ENCODE data around the gene SLC38A4. TPM values are rescaled to one million over a fixed set of nuclear protein-coding genes. Genes with fewer than 3 reads are reported as not detected.

SLC38A4 gene
- total and polyA plus RNA-seq, 2 experiments from 2014 or later: 0.36 to 0.54 TPM

- peak overlapping the region; percentile 54 for H3K27ac ChIP-seq
- H3K79me2 ChIP-seq (ENCODE audit: insufficient read depth): no peaks in the 10 kb centered on the region
- peak; percentile 9 for DNase-seq
- no peaks in the 10 kb centered on the region for H3K36me3 ChIP-seq (ENCODE audit: low read depth)
- H3K4me2 ChIP-seq (ENCODE audit: unreplicated experiment): peak overlapping the region; percentile 19
- H3F3A ChIP-seq (ENCODE audit: insufficient read depth): peaks cover 19% of the 10 kb centered on the region
- no peaks in the 10 kb centered on the region; the same call in 1 of the 2 replicates for H3K9me2 ChIP-seq (ENCODE audit: insufficient read depth)
- H4K20me1 ChIP-seq (ENCODE audit: insufficient read depth): no peaks in the 10 kb centered on the region
- no peaks in the 10 kb centered on the region for H3K27me3 ChIP-seq (replicated peaks; ENCODE audit: insufficient read depth)
- 79 to 80% methylated on average over 5 of the region's 5 CpGs for whole genome bisulfite sequencing, 2 experiments (ENCODE audit: low coverage in 1 of 2, low lambda C conversion rate in 2 of 2, missing lambda C conversion rate in 2 of 2)
- H3K4me3 ChIP-seq: no peak overlapping the region
- in situ Hi-C loops (cut with MboI): no loop called here
- H2AFZ ChIP-seq: no peak overlapping the region
- H3K4me1 ChIP-seq (ENCODE audit: insufficient read depth): peaks cover 46% of the 10 kb centered on the region
- TF ChIP-seq EZH2 (IDR thresholded peaks at IDR 0.05; ENCODE audit: insufficient read depth, poor library complexity, severe bottlenecking) (no peak), EZH2phosphoT487 (IDR thresholded peaks at IDR 0.05; ENCODE audit: insufficient read depth, low read depth) (no peak)
- no peaks in the 10 kb centered on the region for H3K9me3 ChIP-seq (ENCODE audit: low read depth)
- H3K9ac ChIP-seq: no peak overlapping the region
Observed at GRCh38 chr12:46787496-46788055, 38.2 kb downstream of the SLC38A4 start.

GRCh38 chr12:46786774-46787173 is 39.0 kb downstream of the SLC38A4 start:
- H3K9me3 ChIP-seq (ENCODE audit: low read depth): no peaks in the 10 kb centered on the region
- no peak overlapping the region for H3K9ac ChIP-seq
- no peaks in the 10 kb centered on the region for H3K79me2 ChIP-seq (ENCODE audit: insufficient read depth)
- H3K4me3 ChIP-seq: no peak overlapping the region
- in situ Hi-C loops (cut with MboI): no loop called here
- H3F3A ChIP-seq (ENCODE audit: insufficient read depth): peaks cover 19% of the 10 kb centered on the region
- no peaks in the 10 kb centered on the region; the same call in 1 of the 2 replicates for H3K9me2 ChIP-seq (ENCODE audit: insufficient read depth)
- H3K4me1 ChIP-seq (ENCODE audit: insufficient read depth): peaks cover 46% of the 10 kb centered on the region
- H3K4me2 ChIP-seq (ENCODE audit: unreplicated experiment): peak overlapping the region; percentile 19
- peak; percentile 68 for DNase-seq
- peak overlapping the region; percentile 54 for H3K27ac ChIP-seq
- no peaks in the 10 kb centered on the region for H3K27me3 ChIP-seq (replicated peaks; ENCODE audit: insufficient read depth)
- no peaks in the 10 kb centered on the region for H3K36me3 ChIP-seq (ENCODE audit: low read depth)
- 14 to 15% methylated on average over 3 of the region's 3 CpGs for WGBS, 2 experiments (ENCODE audit: low coverage in 1 of 2, low lambda C conversion rate in 2 of 2, missing lambda C conversion rate in 2 of 2)
- H4K20me1 ChIP-seq (ENCODE audit: insufficient read depth): no peaks in the 10 kb centered on the region
- no peak for TF ChIP-seq EZH2 (IDR thresholded peaks at IDR 0.05; ENCODE audit: insufficient read depth, poor library complexity, severe bottlenecking)
- no peak for TF ChIP-seq EZH2phosphoT487 (IDR thresholded peaks at IDR 0.05; ENCODE audit: insufficient read depth, low read depth)
- peak overlapping the region; percentile 2; the same call in 1 of the 2 replicates for H2AFZ ChIP-seq

- Histone ChIP-seq H2AFZ (peak overlapping the region; percentile 13; the same call in 1 of the 2 replicates), H3F3A (ENCODE audit: insufficient read depth) (peaks cover 19% of the 10 kb centered on the region), H3K79me2 (ENCODE audit: insufficient read depth) (no peaks in the 10 kb centered on the region), H3K4me1 (ENCODE audit: insufficient read depth) (peaks cover 46% of the 10 kb centered on the region), H3K9me2 (ENCODE audit: insufficient read depth) (no peaks in the 10 kb centered on the region; the same call in 1 of the 2 replicates), H3K4me2 (ENCODE audit: unreplicated experiment) (peak overlapping the region; percentile 39), H3K9me3 (ENCODE audit: low read depth) (no peaks in the 10 kb centered on the region), H3K27me3 (replicated peaks; ENCODE audit: insufficient read depth) (no peaks in the 10 kb centered on the region), H3K9ac (0 out of 2 replicates have a peak overlapping the region, but pooled peaks have one; percentile 5), H4K20me1 (ENCODE audit: insufficient read depth) (no peaks in the 10 kb centered on the region), H3K36me3 (ENCODE audit: low read depth) (no peaks in the 10 kb centered on the region), H3K27ac (peak overlapping the region; percentile 59), H3K4me3 (no peak overlapping the region)
- no peak for DNase-seq
- no peak for TF ChIP-seq EZH2 (IDR thresholded peaks at IDR 0.05; ENCODE audit: insufficient read depth, poor library complexity, severe bottlenecking)
- TF ChIP-seq EZH2phosphoT487 (IDR thresholded peaks at IDR 0.05; ENCODE audit: insufficient read depth, low read depth): no peak
- WGBS, 2 experiments (ENCODE audit: low coverage in 1 of 2, low lambda C conversion rate in 2 of 2, missing lambda C conversion rate in 2 of 2): 95 to 98% methylated on average over 3 of the region's 3 CpGs
- in situ Hi-C loops (cut with MboI): no loop called here
Observed at GRCh38 chr12:46785382-46785781, 40.4 kb downstream of the SLC38A4 start.

GRCh38 chr12:46783871-46784270 is 41.9 kb downstream of the SLC38A4 start:
- Histone ChIP-seq H3K27me3 (replicated peaks; ENCODE audit: insufficient read depth) (no peaks in the 10 kb centered on the region), H2AFZ (no peak overlapping the region), H3K79me2 (ENCODE audit: insufficient read depth) (no peaks in the 10 kb centered on the region), H3K9ac (no peak overlapping the region), H3K36me3 (ENCODE audit: low read depth) (no peaks in the 10 kb centered on the region), H3K27ac (no peak overlapping the region), H3K4me1 (ENCODE audit: insufficient read depth) (peaks cover 46% of the 10 kb centered on the region), H4K20me1 (ENCODE audit: insufficient read depth) (no peaks in the 10 kb centered on the region), H3K9me3 (ENCODE audit: low read depth) (no peaks in the 10 kb centered on the region), H3K9me2 (ENCODE audit: insufficient read depth) (no peaks in the 10 kb centered on the region; the same call in 1 of the 2 replicates), H3K4me3 (no peak overlapping the region), H3F3A (ENCODE audit: insufficient read depth) (peaks cover 19% of the 10 kb centered on the region), H3K4me2 (ENCODE audit: unreplicated experiment) (no peak overlapping the region)
- TF ChIP-seq EZH2 (IDR thresholded peaks at IDR 0.05; ENCODE audit: insufficient read depth, poor library complexity, severe bottlenecking) (no peak), EZH2phosphoT487 (IDR thresholded peaks at IDR 0.05; ENCODE audit: insufficient read depth, low read depth) (no peak)
- in situ Hi-C loops (cut with MboI): no loop called here
- no peak for DNase-seq
- WGBS, 2 experiments (ENCODE audit: low coverage in 1 of 2, low lambda C conversion rate in 2 of 2, missing lambda C conversion rate in 2 of 2): 70 to 74% methylated on average over 5 of the region's 5 CpGs

Measured in GM23248 (cell line).